GM12875 (cell line): ENCODE data around the gene TAX1BP3.

Source experiments
- H3K4me3 ChIP-seq: one replicate; pipeline ENCODE4 v1.5.1; 2011; ENCODE audit warnings: low read depth, low read length, control low read depth
- TF ChIP-seq, protein P1 (sequence below): IDR thresholded peaks from 2 replicates; pipeline ENCODE4 v1.5.1; 2011; ENCODE audit warnings: low read depth, mild to moderate bottlenecking, control low read depth, inconsistent platforms, low read length, moderate library complexity, borderline replicate concordance; ENCODE audit not compliant: insufficient read depth

Gene TAX1BP3

DNA sequence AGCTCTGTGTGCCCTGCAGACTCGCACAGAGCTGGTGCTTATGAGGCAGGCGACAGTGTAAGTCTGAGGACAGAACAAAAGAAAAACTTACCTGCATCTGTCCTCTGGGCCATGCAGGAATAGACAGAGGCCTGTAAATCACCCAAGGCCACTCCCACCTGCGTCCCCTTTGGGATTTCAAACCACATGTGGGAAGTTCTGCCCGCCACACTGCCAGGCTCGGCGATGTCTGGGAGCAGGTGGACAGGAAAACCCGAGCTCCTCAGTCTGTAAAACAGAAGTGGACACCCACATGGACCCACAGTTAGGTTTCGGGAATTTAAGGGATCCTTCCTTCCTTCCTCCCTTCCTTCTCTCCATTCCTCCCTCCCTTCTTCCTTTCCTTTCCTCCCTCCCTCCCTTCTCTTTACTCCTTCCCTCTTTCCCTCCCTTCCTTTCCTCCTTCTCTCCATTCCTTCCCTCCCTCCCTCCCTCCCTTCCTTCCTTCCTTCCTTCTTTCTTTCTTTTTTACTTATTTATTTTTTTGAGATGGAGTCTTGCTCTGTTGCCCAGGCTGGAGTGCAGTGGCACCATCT is 47.1 kb downstream of the TAX1BP3 start:
- TF ChIP-seq, protein P1, sequence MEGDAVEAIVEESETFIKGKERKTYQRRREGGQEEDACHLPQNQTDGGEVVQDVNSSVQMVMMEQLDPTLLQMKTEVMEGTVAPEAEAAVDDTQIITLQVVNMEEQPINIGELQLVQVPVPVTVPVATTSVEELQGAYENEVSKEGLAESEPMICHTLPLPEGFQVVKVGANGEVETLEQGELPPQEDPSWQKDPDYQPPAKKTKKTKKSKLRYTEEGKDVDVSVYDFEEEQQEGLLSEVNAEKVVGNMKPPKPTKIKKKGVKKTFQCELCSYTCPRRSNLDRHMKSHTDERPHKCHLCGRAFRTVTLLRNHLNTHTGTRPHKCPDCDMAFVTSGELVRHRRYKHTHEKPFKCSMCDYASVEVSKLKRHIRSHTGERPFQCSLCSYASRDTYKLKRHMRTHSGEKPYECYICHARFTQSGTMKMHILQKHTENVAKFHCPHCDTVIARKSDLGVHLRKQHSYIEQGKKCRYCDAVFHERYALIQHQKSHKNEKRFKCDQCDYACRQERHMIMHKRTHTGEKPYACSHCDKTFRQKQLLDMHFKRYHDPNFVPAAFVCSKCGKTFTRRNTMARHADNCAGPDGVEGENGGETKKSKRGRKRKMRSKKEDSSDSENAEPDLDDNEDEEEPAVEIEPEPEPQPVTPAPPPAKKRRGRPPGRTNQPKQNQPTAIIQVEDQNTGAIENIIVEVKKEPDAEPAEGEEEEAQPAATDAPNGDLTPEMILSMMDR: no peak
- H3K4me3 ChIP-seq: no peak overlapping the region

DNA sequence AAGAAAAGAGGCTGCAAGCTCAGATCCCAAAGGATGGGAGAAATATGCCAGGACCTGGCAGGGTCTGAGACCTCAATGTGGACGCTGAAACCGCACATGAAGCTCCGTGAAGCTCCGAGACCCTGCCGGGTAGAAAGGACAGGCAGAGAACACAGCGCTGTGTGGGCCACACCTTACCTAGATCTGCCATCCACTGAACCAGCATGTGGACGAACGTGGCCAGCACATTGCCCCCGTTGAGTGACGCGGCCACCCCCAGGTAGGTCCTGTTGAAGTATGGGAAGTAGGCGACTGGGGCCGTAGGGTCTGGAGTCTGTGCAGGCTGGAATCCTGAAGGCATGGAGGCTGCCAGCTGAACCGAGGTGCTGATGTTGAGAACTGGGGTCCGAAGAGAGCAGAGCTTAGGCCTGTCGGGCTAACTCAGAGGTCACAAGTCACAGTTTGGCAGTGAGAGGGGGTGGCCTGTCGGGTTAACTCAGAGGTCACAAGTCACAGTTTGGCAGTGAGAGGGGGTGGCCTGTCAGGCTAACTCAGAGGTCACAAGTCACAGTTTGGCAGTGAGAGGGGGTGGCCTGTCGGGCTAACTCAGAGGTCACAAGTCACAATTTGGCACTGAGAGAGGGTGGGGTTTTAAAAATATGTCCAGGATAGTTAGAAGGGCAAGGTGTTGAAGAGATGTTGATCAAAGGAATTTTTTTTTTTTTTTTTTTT is 53.1 kb downstream of the TAX1BP3 start:
- no peak overlapping the region for H3K4me3 ChIP-seq
- TF ChIP-seq, protein P1: no peak

DNA sequence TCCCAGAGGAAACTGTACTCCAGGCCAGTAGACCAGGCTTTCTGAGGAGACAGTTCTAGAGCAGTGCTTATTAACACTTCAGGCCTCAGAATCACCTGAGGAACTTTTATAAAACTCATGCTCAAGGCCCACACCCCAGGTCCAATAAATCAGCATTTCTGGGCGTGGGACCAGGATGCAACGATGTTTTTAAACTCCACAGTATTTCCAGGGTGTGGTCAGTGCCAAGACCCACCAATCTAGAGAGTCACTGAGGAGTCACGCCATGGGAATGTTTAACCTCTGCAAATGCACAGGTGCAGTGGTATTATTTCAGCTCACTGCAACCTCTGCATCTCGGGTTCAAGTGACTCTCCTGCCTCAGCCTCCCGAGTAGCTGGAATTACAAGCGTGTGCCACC is 55.3 kb downstream of the TAX1BP3 start:
- TF ChIP-seq, protein P1: no peak
- H3K4me3 ChIP-seq: no peak overlapping the region
